Pancreas (tissue), 10 donors: ENCODE data around the gene PRPS1. TPM values are rescaled to one million over a fixed set of nuclear protein-coding genes. Genes with fewer than 3 reads are reported as not detected.

Experiments used
- ATAC-seq, 4 donors: fragments of 200-7000 bp; cut with Tn5 transposase; one replicate each; pipeline versions ENCODE4 v1.8.0 to v1.9.1; 2020; ENCODE audit warnings: mild to moderate bottlenecking in 4 of 4, moderate library complexity in 4 of 4
- DNase-seq, 6 donors: peaks; one replicate each; pipeline ENCODE4 v3.0.0-alpha.2; 2020
- FAIRE-seq: peaks from 2 replicates; lab custom pipeline; 2012; peaks lifted over from hg19 to GRCh38; lab: Jason Lieb, UNC
- H3K27ac ChIP-seq, 4 donors: fragments of 200-600 bp; sonication (generic); 1 replicate in 3 of 4; 2 replicates in 1 of 4; pipeline versions ENCODE4 v1.5.0 to v1.8.0; 2020
- H3K27me3 ChIP-seq, 4 donors: fragments of 200-600 bp; one replicate each; pipeline ENCODE4 v1.8.0; 2021
- H3K36me3 ChIP-seq, 3 donors: fragments of 200-600 bp; sonication (generic) in 1 of 3; one replicate each; pipeline versions ENCODE4 v1.5.0 to v1.8.0; 2020 to 2021
- H3K4me1 ChIP-seq, 3 donors: fragments of 200-600 bp; one replicate each; pipeline ENCODE4 v1.8.0; 2021
- H3K4me3 ChIP-seq, 4 donors: fragments of 200-600 bp; sonication (generic) in 2 of 4; one replicate each; pipeline versions ENCODE4 v1.5.0 to v1.8.0; 2020 to 2021
- H3K9me3 ChIP-seq, 4 donors: fragments of 200-600 bp; one replicate each; pipeline ENCODE4 v1.8.0; 2021
- WGBS, 2 donors: extraction: QIAGEN DNeasy Blood & Tissue Kit; methylation state at CpG; one replicate each; pipeline ENCODE4 v1.1.7; 2013; 5-methylcytosine and 5-hydroxymethylcytosine counted together
- intact Hi-C, 3 donors: fragments of 100-400 bp; cut with DNase I; formaldehyde crosslinking; loops; one replicate each; pipeline versions ENCODE4 v1.11.1 to v1.14.2; 2022
- polyA plus RNA-seq, 2 donors: library from polyadenylated mRNA; stranded (reverse); fragments of 200-250 nt; gene quantifications; one replicate each; pipeline ENCODE4 v1.2.3, GENCODE V29; 2013
- total RNA-seq, 6 donors: library from RNA; stranded (reverse); fragmentation: NEBNext Ultra II Directional in 4 of 6; extraction: Animal tissue kit (Norgen Biotek cat#: 25700) in 4 of 6; gene quantifications; one replicate each; pipeline versions ENCODE4 v1.2.1 to v1.2.4, GENCODE V29; 2021 to 2023
- TF ChIP-seq, protein P1 (sequence below), 4 donors: fragments of 200-600 bp; sonication (generic) in 3 of 4; IDR thresholded peaks; one replicate each; pipeline versions ENCODE4 v1.5.0 to v1.8.0; 2021; ENCODE audit warnings: antibody characterized with exemption in 4 of 4
- donor health status: healthy with polysubstance abuse.
- donor health status: DM: no; HTN: no; CAD: no; lungs with moderate emphysema.
- donor health status: DM: no; HTN: no; CAD: no.
- donor health status: control.
- donor health status: control.
- donor health status: Bipolar disorder and iron deficiency.
- donor health status: DM: yes; HTN: yes; CAD: no.
- donor health status: DM: no; HTN: no; CAD: no.
- donor health status: DM: no; HTN: no; CAD: no.
- donor health status: DM: yes; HTN: yes; CAD: no.

PRPS1 gene
- total and polyA plus RNA-seq, 8 donors = 5.9 to 22.8 (median 14.1) TPM

DNA sequence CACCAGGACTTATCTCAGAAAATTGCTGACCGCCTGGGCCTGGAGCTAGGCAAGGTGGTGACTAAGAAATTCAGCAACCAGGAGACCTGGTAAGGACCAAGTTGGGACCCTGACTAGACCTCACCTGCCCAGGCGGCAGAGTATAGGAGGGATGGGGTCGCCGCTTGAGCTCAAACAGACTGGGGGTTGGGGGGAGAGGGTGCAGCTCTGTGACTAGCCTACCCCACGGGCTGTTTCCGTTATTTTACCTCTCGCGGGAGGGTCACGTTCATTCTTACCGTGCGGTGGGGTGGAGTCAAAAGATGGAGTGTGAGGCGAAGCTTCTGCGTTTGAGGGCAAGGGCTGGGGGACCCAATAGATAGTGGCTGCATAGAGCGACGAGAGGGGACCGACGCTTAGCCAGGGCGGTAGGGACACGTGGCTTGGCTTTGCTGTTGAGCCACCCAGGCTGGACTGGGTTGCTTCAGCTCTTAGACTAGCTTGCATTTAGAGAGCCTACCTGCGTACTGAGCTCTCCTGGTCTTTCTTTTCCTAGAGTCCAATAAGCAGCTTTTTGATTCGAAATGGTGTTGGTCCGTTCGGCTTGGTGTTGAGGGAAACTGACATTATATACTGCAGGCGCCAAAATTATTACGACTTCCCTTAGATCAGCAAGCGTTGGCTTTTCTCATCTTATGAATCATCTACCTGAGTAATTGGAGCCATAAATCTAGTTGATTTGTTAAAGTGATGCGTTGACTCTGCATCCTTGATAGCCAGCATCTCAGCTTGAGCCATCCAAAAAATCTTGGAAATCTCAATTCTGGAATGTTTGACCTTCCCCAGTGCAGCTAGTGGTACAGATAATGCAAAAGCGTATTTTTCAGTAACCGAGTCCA is 591 bp downstream of the PRPS1 start:
- H3K27me3 ChIP-seq = no peaks in the 10 kb centered on the region
- H3K9me3 ChIP-seq = no peaks in the 10 kb centered on the region
- 0 to 28% methylated on average over 29 of the region's 29 CpGs for WGBS, 2 donors
- DNase-seq (peak in 3 of 6 donors; percentile 5 to 23 (median 17)), FAIRE-seq (no peak), ATAC-seq (peak; percentile 58 to 78 (median 71))
- peaks cover 0 to 5% (median 0%) of the 10 kb centered on the region in 3 donors for H3K4me1 ChIP-seq
- peak overlapping the region; percentile 5 to 55 (median 41) for H3K4me3 ChIP-seq
- TF ChIP-seq, protein P1, sequence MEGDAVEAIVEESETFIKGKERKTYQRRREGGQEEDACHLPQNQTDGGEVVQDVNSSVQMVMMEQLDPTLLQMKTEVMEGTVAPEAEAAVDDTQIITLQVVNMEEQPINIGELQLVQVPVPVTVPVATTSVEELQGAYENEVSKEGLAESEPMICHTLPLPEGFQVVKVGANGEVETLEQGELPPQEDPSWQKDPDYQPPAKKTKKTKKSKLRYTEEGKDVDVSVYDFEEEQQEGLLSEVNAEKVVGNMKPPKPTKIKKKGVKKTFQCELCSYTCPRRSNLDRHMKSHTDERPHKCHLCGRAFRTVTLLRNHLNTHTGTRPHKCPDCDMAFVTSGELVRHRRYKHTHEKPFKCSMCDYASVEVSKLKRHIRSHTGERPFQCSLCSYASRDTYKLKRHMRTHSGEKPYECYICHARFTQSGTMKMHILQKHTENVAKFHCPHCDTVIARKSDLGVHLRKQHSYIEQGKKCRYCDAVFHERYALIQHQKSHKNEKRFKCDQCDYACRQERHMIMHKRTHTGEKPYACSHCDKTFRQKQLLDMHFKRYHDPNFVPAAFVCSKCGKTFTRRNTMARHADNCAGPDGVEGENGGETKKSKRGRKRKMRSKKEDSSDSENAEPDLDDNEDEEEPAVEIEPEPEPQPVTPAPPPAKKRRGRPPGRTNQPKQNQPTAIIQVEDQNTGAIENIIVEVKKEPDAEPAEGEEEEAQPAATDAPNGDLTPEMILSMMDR (IDR thresholded peaks at IDR 0.05) = no peak
- intact Hi-C loops = no loop called here
- no peaks in the 10 kb centered on the region for H3K36me3 ChIP-seq
- peak overlapping the region; percentile 4 to 69 (median 23) for H3K27ac ChIP-seq

GRCh38 chrX:107629540-107629909 is 1.2 kb downstream of the PRPS1 start:
- H3K27ac ChIP-seq = no peak overlapping the region
- TF ChIP-seq, protein P1 (IDR thresholded peaks at IDR 0.05) = no peak
- H3K4me1 ChIP-seq = peaks cover 0 to 5% (median 0%) of the 10 kb centered on the region in 3 donors
- DNase-seq = no peak
- ATAC-seq = peak in 2 of 4 donors; percentile 35 to 42
- WGBS, 2 donors = 1 to 31% methylated on average over 5 of the region's 5 CpGs
- intact Hi-C loops = no loop called here
- FAIRE-seq = no peak
- H3K4me3 ChIP-seq = peak overlapping the region in 3 of 4 donors; percentile 38 to 55 (median 44)
- H3K27me3 ChIP-seq = no peaks in the 10 kb centered on the region
- no peaks in the 10 kb centered on the region for H3K9me3 ChIP-seq
- no peaks in the 10 kb centered on the region for H3K36me3 ChIP-seq

GRCh38 chrX:107630031-107630689 is 1.9 kb downstream of the PRPS1 start:
- Histone ChIP-seq H3K27me3 (no peaks in the 10 kb centered on the region), H3K4me3 (peak overlapping the region in 1 of 4 donors; percentile 55), H3K4me1 (peaks cover 0 to 5% (median 0%) of the 10 kb centered on the region in 3 donors), H3K36me3 (no peaks in the 10 kb centered on the region), H3K9me3 (no peaks in the 10 kb centered on the region), H3K27ac (no peak overlapping the region)
- TF ChIP-seq, protein P1 (IDR thresholded peaks at IDR 0.05) = no peak
- ATAC-seq = no peak
- no peak for DNase-seq
- WGBS, 2 donors = 21 to 25% methylated on average over 3 of the region's 3 CpGs
- intact Hi-C loops = no loop called here
- FAIRE-seq = no peak

GRCh38 chrX:107632346-107632745 is 4.0 kb downstream of the PRPS1 start:
- H3K27me3 ChIP-seq = peaks cover 0 to 4% (median 0%) of the 10 kb centered on the region in 4 donors
- no peaks in the 10 kb centered on the region for H3K36me3 ChIP-seq
- no peak overlapping the region for H3K4me3 ChIP-seq
- ATAC-seq = no peak
- TF ChIP-seq, protein P1 (IDR thresholded peaks at IDR 0.05) = no peak
- FAIRE-seq = no peak
- intact Hi-C loops = no loop called here
- DNase-seq = no peak
- H3K4me1 ChIP-seq = peaks cover 0 to 5% (median 0%) of the 10 kb centered on the region in 3 donors
- WGBS, 2 donors = 83 to 84% methylated on average over 1 of the region's 1 CpG
- no peak overlapping the region for H3K27ac ChIP-seq
- no peaks in the 10 kb centered on the region for H3K9me3 ChIP-seq
